Activated naive CD8-positive, alpha-beta T cell (primary cell): ENCODE data around the gene MRPL36.

Experiments used
- H3K27ac Mint-ChIP-seq: one replicate; pipeline ENCODE4 v1.8.0; 2021; ENCODE audit warnings: mixed read lengths
- H3K27me3 Mint-ChIP-seq: one replicate; pipeline ENCODE4 v1.8.0; 2021; ENCODE audit warnings: mixed read lengths
- H3K36me3 Mint-ChIP-seq: one replicate; pipeline ENCODE4 v1.8.0; 2021; ENCODE audit warnings: mixed read lengths
- H3K4me1 Mint-ChIP-seq: one replicate; pipeline ENCODE4 v1.8.0; 2021; ENCODE audit warnings: low read depth, mixed read lengths
- H3K4me3 Mint-ChIP-seq: one replicate; pipeline ENCODE4 v1.8.0; 2021; ENCODE audit warnings: mild to moderate bottlenecking, mixed read lengths
- H3K9me3 Mint-ChIP-seq: one replicate; pipeline ENCODE4 v1.8.0; 2021; ENCODE audit warnings: low read depth, mixed read lengths

MRPL36 gene

GRCh38 chr5:1753490-1753889, 46.1 kb downstream of the MRPL36 start:
- no peak overlapping the region for H3K27ac Mint-ChIP-seq
- no peaks in the 10 kb centered on the region for H3K36me3 Mint-ChIP-seq
- no peaks in the 10 kb centered on the region for H3K4me1 Mint-ChIP-seq
- peaks cover 4% of the 10 kb centered on the region for H3K9me3 Mint-ChIP-seq
- no peaks in the 10 kb centered on the region for H3K27me3 Mint-ChIP-seq
- no peak overlapping the region for H3K4me3 Mint-ChIP-seq

DNA sequence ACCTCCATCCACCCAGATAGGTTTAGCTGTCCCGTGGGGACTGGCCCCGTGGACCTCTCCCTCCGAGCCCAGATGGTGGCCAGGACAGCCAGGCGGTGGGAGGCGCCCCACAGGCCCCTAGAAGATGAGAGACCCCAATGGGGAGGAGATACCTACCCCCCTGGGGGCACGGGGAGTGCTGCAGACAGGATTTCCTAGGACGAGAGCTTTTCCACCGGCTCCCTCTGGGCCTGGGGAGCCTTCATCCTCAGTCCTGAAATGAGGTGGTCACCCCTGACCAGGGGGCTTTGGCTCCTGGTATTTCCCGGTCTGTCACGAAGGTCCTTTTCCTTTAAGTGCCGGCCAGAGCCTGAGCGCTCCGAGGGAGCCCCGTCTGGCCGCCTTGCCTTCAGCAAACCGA, 46.8 kb downstream of the MRPL36 start:
- no peaks in the 10 kb centered on the region for H3K36me3 Mint-ChIP-seq
- H3K4me1 Mint-ChIP-seq, result no peaks in the 10 kb centered on the region
- peaks cover 1% of the 10 kb centered on the region for H3K27me3 Mint-ChIP-seq
- H3K9me3 Mint-ChIP-seq, result no peaks in the 10 kb centered on the region
- H3K27ac Mint-ChIP-seq, result no peak overlapping the region
- no peak overlapping the region for H3K4me3 Mint-ChIP-seq

GRCh38 chr5:1751864-1752822, 47.5 kb downstream of the MRPL36 start:
- Mint-ChIP-seq H3K27me3 (peaks cover 1% of the 10 kb centered on the region), H3K9me3 (no peaks in the 10 kb centered on the region), H3K4me3 (no peak overlapping the region), H3K27ac (no peak overlapping the region), H3K4me1 (no peaks in the 10 kb centered on the region), H3K36me3 (no peaks in the 10 kb centered on the region)

DNA sequence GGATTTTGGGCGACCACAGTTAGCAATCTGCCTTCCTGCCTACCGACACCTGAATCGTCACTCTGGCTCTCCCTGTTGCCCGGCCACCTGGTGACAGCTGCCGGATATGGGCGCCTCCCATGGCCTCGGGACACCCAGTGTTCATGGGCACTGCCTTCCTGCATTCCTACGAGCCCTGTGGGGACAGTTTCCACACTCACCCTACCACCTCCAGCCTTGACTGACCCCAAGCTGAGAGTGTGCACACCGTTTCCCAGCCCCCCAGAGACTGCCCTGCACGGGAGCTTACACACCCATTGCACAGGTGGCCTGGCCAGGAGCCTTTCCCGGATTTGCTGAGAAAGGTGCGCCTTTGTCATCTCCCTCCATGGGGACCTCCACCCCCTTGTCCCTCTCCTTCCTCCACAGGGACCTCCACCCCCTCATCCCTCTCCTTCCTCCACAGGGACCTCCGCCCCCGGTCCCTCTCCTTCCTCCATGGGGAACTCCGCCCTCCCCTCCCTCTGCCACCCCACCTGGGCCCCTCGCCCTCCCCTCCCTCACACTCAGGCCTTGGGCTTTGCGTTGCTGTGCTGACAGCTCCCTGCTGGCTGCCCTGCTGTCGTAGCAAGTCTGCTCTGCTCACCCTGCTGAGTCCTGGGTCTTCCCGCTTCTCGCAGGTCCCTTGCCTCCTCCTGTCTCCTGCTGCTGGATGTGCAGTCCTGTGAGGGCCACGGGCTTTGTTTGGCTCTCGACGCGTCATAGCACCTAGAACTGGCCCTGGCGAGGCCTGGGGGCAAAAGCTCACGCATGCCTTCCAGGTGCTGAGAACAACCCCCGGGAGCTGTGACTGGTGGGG, 48.4 kb downstream of the MRPL36 start:
- H3K4me3 Mint-ChIP-seq, result no peak overlapping the region
- H3K9me3 Mint-ChIP-seq, result no peaks in the 10 kb centered on the region
- peaks cover 1% of the 10 kb centered on the region for H3K27me3 Mint-ChIP-seq
- no peaks in the 10 kb centered on the region for H3K4me1 Mint-ChIP-seq
- H3K27ac Mint-ChIP-seq, result no peak overlapping the region
- no peaks in the 10 kb centered on the region for H3K36me3 Mint-ChIP-seq

GRCh38 chr5:1750469-1750868, 49.2 kb downstream of the MRPL36 start:
- Mint-ChIP-seq H3K36me3 (no peaks in the 10 kb centered on the region), H3K9me3 (no peaks in the 10 kb centered on the region), H3K27ac (no peak overlapping the region), H3K4me1 (no peaks in the 10 kb centered on the region), H3K4me3 (no peak overlapping the region), H3K27me3 (peaks cover 1% of the 10 kb centered on the region)

- no peaks in the 10 kb centered on the region for H3K9me3 Mint-ChIP-seq
- no peak overlapping the region for H3K4me3 Mint-ChIP-seq
These were observed 50.1 kb downstream of the MRPL36 start for GRCh38 chr5:1749346-1750124.

GRCh38 chr5:1748845-1749244, 50.8 kb downstream of the MRPL36 start:
- peaks cover 3% of the 10 kb centered on the region for H3K27me3 Mint-ChIP-seq
- H3K27ac Mint-ChIP-seq, result no peak overlapping the region
- no peaks in the 10 kb centered on the region for H3K9me3 Mint-ChIP-seq
- H3K36me3 Mint-ChIP-seq, result no peaks in the 10 kb centered on the region
- H3K4me1 Mint-ChIP-seq, result no peaks in the 10 kb centered on the region
- no peak overlapping the region for H3K4me3 Mint-ChIP-seq

More at GRCh38 chr5:1749346-1750124, 50.1 kb downstream of the MRPL36 start:
- no peaks in the 10 kb centered on the region for H3K4me1 Mint-ChIP-seq
- peaks cover 1% of the 10 kb centered on the region for H3K27me3 Mint-ChIP-seq
- no peak overlapping the region for H3K27ac Mint-ChIP-seq
- H3K36me3 Mint-ChIP-seq, result no peaks in the 10 kb centered on the region
